Measurements from ENCODE around the gene SARDH.
"Not testable (repeated sequence)": the region's sequence is repeated elsewhere in the genome, so short reads cannot be mapped to it uniquely, and the experiment has no call there.

Gene SARDH

GRCh38 chr9:133759146-133759900, 21.2 kb upstream of the SARDH start:
- DNase-seq (ENCODE audit: low read depth) = no peak

- no peak for DNase-seq (ENCODE audit: low read depth)
These were observed 20.1 kb upstream of the SARDH start for GRCh38 chr9:133758228-133758627.

GRCh38 chr9:133754688-133755227, 16.6 kb upstream of the SARDH start:
- DNase-seq (ENCODE audit: low read depth) = no peak

- no peak for DNase-seq (ENCODE audit: low read depth)
These were observed 16.0 kb upstream of the SARDH start for GRCh38 chr9:133754187-133754586.

GRCh38 chr9:133752739-133753446, 14.7 kb upstream of the SARDH start:
- DNase-seq (ENCODE audit: low read depth) = no peak

- no peak for DNase-seq (ENCODE audit: low read depth)
These were observed 13.0 kb upstream of the SARDH start for GRCh38 chr9:133750982-133751649.

- no peak for DNase-seq (ENCODE audit: low read depth)
These were observed 9.2 kb upstream of the SARDH start for GRCh38 chr9:133747309-133747708.

GRCh38 chr9:133744528-133744927, 6.4 kb upstream of the SARDH start:
- not testable (repeated sequence) for DNase-seq (ENCODE audit: low read depth)

- DNase-seq (ENCODE audit: low read depth) = peak; percentile 22
These were observed 4.8 kb upstream of the SARDH start for GRCh38 chr9:133742849-133743444.

GRCh38 chr9:133742251-133742650, 4.1 kb upstream of the SARDH start:
- DNase-seq (ENCODE audit: low read depth) = no peak

- no peak for DNase-seq (ENCODE audit: low read depth)
These were observed 3.6 kb upstream of the SARDH start for GRCh38 chr9:133741716-133742115.

- no peak for DNase-seq (ENCODE audit: low read depth)
These were observed 2.8 kb upstream of the SARDH start for GRCh38 chr9:133740911-133741310.

GRCh38 chr9:133739408-133740280, 1.5 kb upstream of the SARDH start:
- no peak for DNase-seq (ENCODE audit: low read depth)

GRCh38 chr9:133738640-133739225, 581 bp upstream of the SARDH start:
- DNase-seq (ENCODE audit: low read depth) = no peak

GRCh38 chr9:133737071-133737773, 930 bp downstream of the SARDH start:
- DNase-seq (ENCODE audit: low read depth) = no peak

GRCh38 chr9:133735931-133736330, 2.2 kb downstream of the SARDH start:
- no peak for DNase-seq (ENCODE audit: low read depth)

- DNase-seq (ENCODE audit: low read depth) = no peak
These were observed 2.8 kb downstream of the SARDH start for GRCh38 chr9:133735415-133735775.

GRCh38 chr9:133734590-133735414, 3.4 kb downstream of the SARDH start:
- DNase-seq (ENCODE audit: low read depth) = no peak

GRCh38 chr9:133733796-133734533, 4.2 kb downstream of the SARDH start:
- DNase-seq (ENCODE audit: low read depth) = no peak
